OCI-LY3 (cell line): ENCODE measurements around the gene ACRBP.

ENCODE experiments used
- H2AFZ ChIP-seq: fragments of 200-600, 300-600 bp; shearing (Covaris generic); 2 replicates; pipeline ENCODE4 v1.6.0; 2014; ENCODE audit warnings: antibody characterized with exemption, low read depth, low read length
- H3K27ac ChIP-seq: fragments of 200-600, 300-600 bp; sonication (generic); 2 replicates; pipeline ENCODE4 v1.5.1; 2014; ENCODE audit warnings: mild to moderate bottlenecking, low read length, moderate library complexity, mixed read lengths
- H3K27me3 ChIP-seq: fragments of 200-600, 300-600 bp; sonication (generic); 2 replicates; pipeline ENCODE4 v1.6.1; 2014; ENCODE audit warnings: low read depth, low read length, mixed read lengths
- H3K36me3 ChIP-seq: fragments of 200-600, 300-600 bp; sonication (generic); replicated peaks from 2 replicates; pipeline ENCODE3; 2014; ENCODE audit warnings: low read depth, low read length, mixed read lengths
- H3K4me1 ChIP-seq: fragments of 300-600, 200-600 bp; sonication (generic); 2 replicates; pipeline ENCODE4 v1.6.1; 2014; ENCODE audit warnings: low read length, mixed read lengths
- H3K4me2 ChIP-seq: fragments of 200-600, 300-600 bp; sonication (generic); 2 replicates; pipeline ENCODE4 v1.6.1; 2014; ENCODE audit warnings: low read length, mixed read lengths
- H3K4me3 ChIP-seq: fragments of 300-600, 200-600 bp; sonication (generic); 2 replicates; pipeline ENCODE4 v1.5.1; 2014; ENCODE audit warnings: antibody characterized with exemption, mild to moderate bottlenecking, low read length, moderate library complexity
- H3K79me2 ChIP-seq: fragments of 300-600, 200-600 bp; shearing (Covaris generic); 2 replicates; pipeline ENCODE4 v1.6.1; 2014; ENCODE audit warnings: mild to moderate bottlenecking, low read length, mixed read lengths
- H3K9ac ChIP-seq: fragments of 300-600, 200-600 bp; shearing (Covaris generic); 2 replicates; pipeline ENCODE4 v1.6.0; 2014; ENCODE audit warnings: mild to moderate bottlenecking, low read length, moderate library complexity
- H3K9me3 ChIP-seq: fragments of 200-600, 300-600 bp; shearing (Covaris generic); 2 replicates; pipeline ENCODE4 v1.6.1; 2014; ENCODE audit warnings: low read length, mixed read lengths; ENCODE audit not compliant: insufficient read depth
- H4K20me1 ChIP-seq: fragments of 200-600, 300-600 bp; sonication (generic); 2 replicates; pipeline ENCODE4 v1.6.1; 2016; ENCODE audit warnings: low read length, mixed read lengths; ENCODE audit not compliant: insufficient read depth
- EZH2phosphoT487 ChIP-seq: fragments of 200-600 bp; shearing (Covaris generic); IDR thresholded peaks from 2 replicates; pipeline ENCODE4 v1.6.1; 2018; ENCODE audit warnings: antibody characterized with exemption, mixed run types, low read depth
- TF ChIP-seq, protein P1 (sequence below): fragments of 200-600, 300-600 bp; sonication (generic); IDR thresholded peaks from 2 replicates; pipeline ENCODE4 v1.5.1; 2014; ENCODE audit warnings: antibody characterized with exemption, low read length, low read depth

Gene ACRBP

GRCh38 chr12:6644257-6644596 is 3.0 kb downstream of the ACRBP start:
- Histone ChIP-seq H3K79me2 (no peaks in the 10 kb centered on the region), H3K27ac (peak overlapping the region; percentile 96), H3K4me3 (peak overlapping the region; percentile 70), H3K9ac (peak overlapping the region; percentile 76), H3K9me3 (no peaks in the 10 kb centered on the region), H2AFZ (no peak overlapping the region), H4K20me1 (no peaks in the 10 kb centered on the region), H3K27me3 (no peaks in the 10 kb centered on the region), H3K4me2 (peak overlapping the region; percentile 86), H3K4me1 (peaks cover 39% of the 10 kb centered on the region), H3K36me3 (no peaks in the 10 kb centered on the region)
- no peak for TF ChIP-seq EZH2phosphoT487
- TF ChIP-seq, protein P1, sequence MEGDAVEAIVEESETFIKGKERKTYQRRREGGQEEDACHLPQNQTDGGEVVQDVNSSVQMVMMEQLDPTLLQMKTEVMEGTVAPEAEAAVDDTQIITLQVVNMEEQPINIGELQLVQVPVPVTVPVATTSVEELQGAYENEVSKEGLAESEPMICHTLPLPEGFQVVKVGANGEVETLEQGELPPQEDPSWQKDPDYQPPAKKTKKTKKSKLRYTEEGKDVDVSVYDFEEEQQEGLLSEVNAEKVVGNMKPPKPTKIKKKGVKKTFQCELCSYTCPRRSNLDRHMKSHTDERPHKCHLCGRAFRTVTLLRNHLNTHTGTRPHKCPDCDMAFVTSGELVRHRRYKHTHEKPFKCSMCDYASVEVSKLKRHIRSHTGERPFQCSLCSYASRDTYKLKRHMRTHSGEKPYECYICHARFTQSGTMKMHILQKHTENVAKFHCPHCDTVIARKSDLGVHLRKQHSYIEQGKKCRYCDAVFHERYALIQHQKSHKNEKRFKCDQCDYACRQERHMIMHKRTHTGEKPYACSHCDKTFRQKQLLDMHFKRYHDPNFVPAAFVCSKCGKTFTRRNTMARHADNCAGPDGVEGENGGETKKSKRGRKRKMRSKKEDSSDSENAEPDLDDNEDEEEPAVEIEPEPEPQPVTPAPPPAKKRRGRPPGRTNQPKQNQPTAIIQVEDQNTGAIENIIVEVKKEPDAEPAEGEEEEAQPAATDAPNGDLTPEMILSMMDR, result no peak

- Histone ChIP-seq H3K27me3 (no peaks in the 10 kb centered on the region), H3K9me3 (no peaks in the 10 kb centered on the region), H3K36me3 (no peaks in the 10 kb centered on the region), H3K79me2 (no peaks in the 10 kb centered on the region), H3K4me1 (peaks cover 44% of the 10 kb centered on the region), H3K4me2 (peak overlapping the region; percentile 86), H3K27ac (peak overlapping the region; percentile 96), H2AFZ (no peak overlapping the region), H3K9ac (peak overlapping the region; percentile 76), H3K4me3 (peak overlapping the region; percentile 70), H4K20me1 (no peaks in the 10 kb centered on the region)
- TF ChIP-seq, protein P1, result no peak
- no peak for TF ChIP-seq EZH2phosphoT487
These were observed 3.5 kb downstream of the ACRBP start for GRCh38 chr12:6643569-6644256.

DNA sequence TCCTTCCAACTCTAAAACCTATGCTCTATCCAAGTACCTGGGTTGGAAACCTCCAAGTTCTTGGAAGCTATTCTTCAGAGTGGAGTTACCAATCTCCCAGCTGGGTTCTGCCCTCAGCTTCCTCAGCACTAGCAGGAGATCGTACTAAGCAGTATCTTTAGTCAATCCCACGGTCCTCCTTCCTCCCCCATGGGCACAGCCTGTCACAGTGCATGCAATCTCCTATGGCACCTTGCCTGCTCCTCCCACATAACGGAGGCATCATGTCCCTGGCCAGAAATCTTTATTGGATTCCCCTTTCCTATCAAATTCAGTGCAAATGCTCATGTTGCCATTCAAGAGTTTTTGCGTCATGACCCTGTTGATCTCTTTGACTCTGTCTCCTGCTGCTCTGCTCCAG is 6.1 kb downstream of the ACRBP start:
- Histone ChIP-seq H3K9me3 (no peaks in the 10 kb centered on the region), H3K27ac (no peak overlapping the region), H3K79me2 (no peaks in the 10 kb centered on the region), H3K27me3 (no peaks in the 10 kb centered on the region), H3K36me3 (no peaks in the 10 kb centered on the region), H3K4me1 (peaks cover 53% of the 10 kb centered on the region), H2AFZ (no peak overlapping the region), H3K4me3 (no peak overlapping the region), H3K9ac (no peak overlapping the region), H3K4me2 (no peak overlapping the region), H4K20me1 (no peaks in the 10 kb centered on the region)
- TF ChIP-seq EZH2phosphoT487, result no peak
- TF ChIP-seq, protein P1, result no peak

GRCh38 chr12:6640497-6640896 is 6.7 kb downstream of the ACRBP start:
- H3K36me3 ChIP-seq, result no peaks in the 10 kb centered on the region
- H3K4me1 ChIP-seq, result peaks cover 58% of the 10 kb centered on the region
- H3K79me2 ChIP-seq, result no peaks in the 10 kb centered on the region

More at GRCh38 chr12:6640497-6640896, 6.7 kb downstream of the ACRBP start:
- Histone ChIP-seq H2AFZ (no peak overlapping the region), H3K27me3 (no peaks in the 10 kb centered on the region), H3K9me3 (no peaks in the 10 kb centered on the region), H3K9ac (no peak overlapping the region), H3K4me3 (no peak overlapping the region), H3K27ac (no peak overlapping the region), H3K4me2 (no peak overlapping the region), H4K20me1 (no peaks in the 10 kb centered on the region)
- TF ChIP-seq, protein P1, result no peak
- no peak for TF ChIP-seq EZH2phosphoT487
